GM12891 (cell line): Measurements from ENCODE around the gene XRCC3.

ENCODE experiments used
- PAX5 ChIP-seq: IDR thresholded peaks from 2 replicates; pipeline ENCODE4 v1.6.1; 2011; ENCODE audit warnings: low read length, moderate library complexity, mild to moderate bottlenecking; ENCODE audit not compliant: insufficient read depth, severe bottlenecking
- POLR2A ChIP-seq: IDR thresholded peaks from 2 replicates; pipeline ENCODE4 v1.6.1; 2011; ENCODE audit warnings: low read depth, low read length, control low read depth
- POLR2AphosphoS5 ChIP-seq: IDR thresholded peaks from 2 replicates; pipeline ENCODE4 v1.6.1; 2011; ENCODE audit warnings: low read depth, low read length, control low read depth
- POU2F2 ChIP-seq: IDR thresholded peaks from 2 replicates; pipeline ENCODE4 v1.6.1; 2011; ENCODE audit warnings: low read depth, mild to moderate bottlenecking, control low read depth, low read length, moderate library complexity
- SPI1 ChIP-seq: IDR thresholded peaks from 2 replicates; pipeline ENCODE4 v1.6.1; 2011; ENCODE audit warnings: low read depth, low read length, control low read depth
- TAF1 ChIP-seq: IDR thresholded peaks from 2 replicates; pipeline ENCODE4 v1.6.1; 2011; ENCODE audit warnings: low read depth, low read length, control low read depth

GRCh38 chr14:103699261-103699661 is 16.0 kb downstream of the XRCC3 start:
- TF ChIP-seq TAF1 (no peak), POLR2A (no peak), POLR2AphosphoS5 (no peak), POU2F2 (no peak), PAX5 (no peak), SPI1 (no peak)
